ENCODE data around the gene EBF3.

EBF3 gene

DNA sequence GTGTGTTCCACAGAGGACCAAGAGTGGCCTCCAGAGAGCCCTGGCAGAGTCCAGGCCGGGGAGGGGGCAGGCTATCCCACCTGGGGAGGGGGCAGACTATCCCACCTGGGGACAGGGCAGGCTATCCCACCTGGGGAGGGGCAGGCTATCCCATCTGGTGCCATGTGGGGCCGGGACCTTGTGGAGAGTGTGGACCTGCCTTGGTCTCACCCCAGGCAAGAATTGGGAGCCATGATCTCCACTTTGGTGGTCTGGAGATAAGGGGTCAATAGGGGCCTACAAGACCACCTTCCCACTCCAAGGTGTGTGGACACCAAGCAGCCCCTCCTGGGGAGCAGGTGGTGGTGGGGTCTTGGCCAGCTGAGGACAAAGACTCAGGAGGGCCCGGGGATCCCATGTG, 138.2 kb downstream of the EBF3 start:
- no peak for DNase-seq

DNA sequence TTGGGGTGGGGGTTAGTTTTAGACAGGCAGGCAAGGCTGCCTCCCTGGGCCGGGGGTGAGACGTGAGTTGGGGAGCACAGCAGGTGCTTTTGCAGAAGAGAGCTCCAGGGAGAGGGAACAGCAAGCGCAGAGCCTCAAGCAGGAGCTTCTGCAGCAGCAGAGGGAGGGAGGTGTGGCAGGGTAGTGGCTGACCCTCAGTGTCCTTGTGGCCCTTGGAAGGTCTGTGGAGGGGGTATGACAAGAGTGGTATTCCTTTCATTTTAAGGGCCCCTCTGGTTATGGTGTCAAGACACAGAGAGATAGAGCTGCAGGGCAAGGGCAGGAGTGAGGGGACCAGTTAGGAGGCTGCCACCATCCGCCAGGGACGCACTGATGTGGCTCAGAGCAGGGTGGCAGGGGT, 138.9 kb downstream of the EBF3 start:
- no peak for DNase-seq

DNA sequence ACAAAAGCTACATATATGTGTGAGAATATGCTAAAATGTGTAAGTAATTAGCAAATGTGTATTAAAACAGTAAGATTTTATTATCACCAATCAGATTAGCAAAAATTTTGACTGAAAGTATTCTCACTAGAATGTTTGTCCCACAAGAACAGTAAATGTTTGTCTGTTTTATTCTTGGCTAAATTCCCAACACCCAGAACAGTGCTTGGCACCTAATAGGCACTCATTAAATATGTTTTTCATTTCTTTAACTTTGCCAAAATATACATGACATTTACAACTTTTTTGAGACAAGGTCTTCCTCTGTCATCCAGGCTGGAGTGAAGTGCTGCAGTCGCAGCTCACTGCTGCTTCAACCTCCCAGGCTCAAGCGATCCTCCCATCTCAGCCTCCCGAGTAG, 143.6 kb downstream of the EBF3 start:
- DNase-seq: no peak

DNA sequence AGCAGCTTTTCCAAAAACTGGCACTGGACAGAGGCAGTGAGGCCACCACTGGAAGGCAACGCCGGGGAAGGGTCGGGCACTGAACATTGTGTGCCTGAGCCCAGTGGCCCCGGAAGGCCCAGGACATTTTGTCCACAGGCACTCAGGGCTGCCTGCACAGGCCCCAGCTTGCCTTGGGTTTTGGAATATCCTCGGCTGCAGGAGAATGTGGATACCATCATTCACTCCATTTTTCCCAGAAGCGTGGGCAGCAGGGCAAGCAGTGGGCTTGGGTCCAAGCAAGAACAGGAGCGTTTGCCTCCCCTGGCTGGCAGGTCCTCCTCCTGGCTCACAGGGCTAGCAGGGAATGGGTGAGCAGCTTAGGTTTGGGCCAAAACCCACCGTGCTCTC, 147.4 kb downstream of the EBF3 start:
- DNase-seq: no peak

DNA sequence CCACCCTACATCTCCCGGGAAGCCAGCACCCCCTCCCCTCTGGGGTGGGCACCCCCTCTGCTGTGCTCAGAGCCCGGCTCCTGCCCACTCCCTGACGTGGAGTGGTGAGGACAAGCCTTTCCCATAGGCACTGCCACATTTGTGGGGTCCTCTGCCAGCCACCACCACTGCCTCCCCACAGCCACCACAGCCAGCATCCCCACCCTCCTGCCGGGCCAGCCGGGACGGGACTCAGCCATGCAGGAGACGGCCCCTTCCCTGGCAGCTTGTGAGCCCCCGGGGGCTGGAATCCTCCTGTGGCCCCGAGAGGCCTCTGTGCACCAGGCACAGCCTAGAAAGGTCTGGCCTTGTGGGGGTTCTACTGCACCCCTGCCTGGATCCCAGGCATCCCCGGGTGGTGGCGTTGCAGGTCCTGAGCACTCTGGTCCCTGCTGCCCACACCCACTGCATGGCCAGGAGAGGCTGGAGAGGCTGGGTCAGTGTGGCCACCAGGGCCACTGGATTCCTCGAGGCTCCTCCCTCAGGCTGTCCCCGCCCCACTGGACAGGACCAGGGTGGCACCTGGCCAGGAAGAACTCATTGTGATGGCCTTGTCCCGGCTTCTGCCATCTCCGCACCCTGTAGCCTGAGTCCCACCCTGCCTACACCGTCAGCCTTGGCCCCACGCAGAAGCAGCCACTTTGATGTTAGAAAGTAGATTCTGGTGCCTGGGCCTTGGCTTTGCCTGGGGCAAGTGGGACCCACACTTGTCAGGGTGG, 148.0 kb downstream of the EBF3 start:
- DNase-seq: no peak

DNA sequence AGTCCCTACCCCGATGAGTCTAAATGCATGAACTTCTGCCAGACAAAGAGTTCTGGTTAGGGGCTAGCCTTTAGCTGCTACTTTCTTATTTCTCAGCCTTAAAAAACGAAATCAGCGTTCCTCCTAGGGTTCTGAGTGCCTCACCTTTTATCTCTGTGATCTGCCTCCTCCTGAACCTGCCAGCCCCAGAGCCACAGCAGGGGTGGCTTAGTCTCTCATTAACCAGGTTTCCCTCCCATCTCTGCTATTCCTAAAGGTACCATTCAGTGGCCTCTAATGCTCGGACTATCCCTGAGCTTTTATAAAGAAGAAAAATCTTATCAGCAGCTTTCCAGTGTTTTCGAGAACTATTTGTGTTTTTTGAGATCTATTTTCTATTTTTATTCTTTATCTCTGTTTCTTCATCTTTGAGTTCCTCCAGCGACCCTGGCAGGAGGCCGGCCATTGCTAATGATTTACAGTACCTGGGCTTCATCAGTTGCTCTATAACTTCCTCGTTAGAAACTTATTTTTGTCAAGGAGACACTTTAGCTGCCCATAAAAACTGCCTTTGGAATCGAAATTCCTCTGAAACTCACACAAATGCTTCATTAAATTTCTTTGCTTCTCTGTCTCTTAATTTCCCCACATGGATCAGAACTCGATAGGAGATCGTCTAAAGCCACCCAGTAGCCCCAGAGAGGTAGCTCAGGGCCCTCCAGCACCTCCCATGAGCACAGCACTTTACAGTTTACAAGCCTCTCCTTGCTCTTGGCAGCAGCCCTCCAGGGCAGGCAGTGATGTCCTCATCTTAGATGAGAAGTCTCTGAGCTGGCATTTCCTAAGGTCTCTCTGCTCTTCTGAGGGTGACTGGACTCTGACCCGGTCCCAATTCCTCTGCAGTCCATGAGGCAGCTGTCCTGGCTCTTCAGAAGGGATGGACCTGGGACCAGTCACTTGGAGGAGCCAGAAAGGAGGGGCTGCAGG, 149.1 kb downstream of the EBF3 start:
- no peak for DNase-seq

DNA sequence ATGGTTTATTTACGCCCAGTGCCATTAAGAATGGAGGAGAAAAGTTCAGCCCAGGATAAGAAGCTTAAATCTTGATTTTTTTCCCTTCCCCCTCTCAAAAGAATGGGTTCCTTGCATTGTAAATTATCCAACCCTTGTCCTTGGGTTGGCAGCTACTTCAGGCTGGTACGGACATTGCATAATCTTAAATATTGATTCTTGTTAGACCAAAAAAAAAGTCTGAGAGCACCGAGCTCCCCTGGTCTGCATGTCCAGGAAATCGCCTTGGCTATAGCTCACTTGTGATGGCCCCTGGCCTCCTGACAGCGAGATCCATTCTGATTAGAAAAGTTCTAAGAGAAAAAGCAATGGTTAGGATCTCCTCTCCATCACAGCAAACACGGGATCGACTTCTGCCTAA, 151.7 kb downstream of the EBF3 start:
- no peak for DNase-seq

DNA sequence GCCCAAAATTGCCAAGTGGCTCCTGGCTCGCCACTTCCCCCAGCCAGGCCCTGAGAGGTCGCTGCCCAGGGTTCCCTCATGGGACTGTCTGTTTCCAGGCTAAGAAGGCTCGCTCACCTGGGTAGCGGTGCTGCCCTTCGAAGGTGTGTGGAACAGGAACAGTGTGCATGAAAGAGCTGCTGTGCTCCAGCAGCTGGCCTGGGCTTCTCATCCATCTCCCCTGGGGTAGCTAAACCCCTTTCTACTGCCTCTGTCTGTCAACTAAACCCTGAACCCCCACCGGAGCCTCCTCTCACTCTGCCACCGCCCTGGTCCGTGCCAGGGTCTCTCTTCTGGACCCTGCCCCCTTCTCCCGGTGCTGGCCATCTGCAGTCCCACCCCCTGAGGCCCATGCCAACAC, 152.9 kb downstream of the EBF3 start:
- DNase-seq: no peak

DNA sequence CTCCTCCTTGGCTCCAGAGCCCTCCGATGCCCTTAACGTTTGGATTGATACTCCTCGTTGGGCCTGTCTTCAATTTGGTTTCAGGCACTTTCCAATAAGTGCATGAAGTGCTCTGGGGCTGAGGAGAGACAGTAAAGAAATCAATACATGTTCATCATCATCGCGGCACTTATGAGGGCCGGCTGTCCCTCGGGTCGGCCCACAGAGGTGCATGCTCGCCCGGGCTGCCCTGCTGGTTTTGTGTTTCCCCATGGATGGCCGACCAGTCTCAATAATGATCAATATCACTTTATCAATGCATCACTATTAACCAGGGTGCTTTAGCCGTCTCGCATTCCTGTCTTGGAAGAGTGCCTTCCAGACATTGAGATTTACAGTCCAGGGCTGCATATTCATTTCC, 154.2 kb downstream of the EBF3 start:
- no peak for DNase-seq

DNA sequence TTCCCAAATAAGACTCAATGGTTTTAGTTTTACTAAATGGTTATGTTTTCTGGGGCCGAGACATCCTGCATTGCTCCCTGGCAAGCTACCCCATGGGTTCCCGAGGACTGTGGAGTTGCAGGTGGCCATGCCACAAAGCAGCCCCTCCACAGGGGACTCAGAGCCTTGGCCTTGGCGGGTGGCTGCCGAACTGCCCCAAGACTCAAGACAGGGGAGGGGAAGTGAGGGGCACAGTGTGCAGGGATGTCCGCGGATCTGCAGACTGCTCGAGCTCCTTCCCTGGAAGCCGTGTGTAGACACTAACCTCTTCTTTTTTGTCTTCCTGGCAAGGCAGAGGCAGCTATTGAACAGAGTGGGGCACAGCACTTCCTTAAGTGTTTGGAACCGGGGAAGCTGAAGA, 154.6 kb downstream of the EBF3 start:
- no peak for DNase-seq

DNA sequence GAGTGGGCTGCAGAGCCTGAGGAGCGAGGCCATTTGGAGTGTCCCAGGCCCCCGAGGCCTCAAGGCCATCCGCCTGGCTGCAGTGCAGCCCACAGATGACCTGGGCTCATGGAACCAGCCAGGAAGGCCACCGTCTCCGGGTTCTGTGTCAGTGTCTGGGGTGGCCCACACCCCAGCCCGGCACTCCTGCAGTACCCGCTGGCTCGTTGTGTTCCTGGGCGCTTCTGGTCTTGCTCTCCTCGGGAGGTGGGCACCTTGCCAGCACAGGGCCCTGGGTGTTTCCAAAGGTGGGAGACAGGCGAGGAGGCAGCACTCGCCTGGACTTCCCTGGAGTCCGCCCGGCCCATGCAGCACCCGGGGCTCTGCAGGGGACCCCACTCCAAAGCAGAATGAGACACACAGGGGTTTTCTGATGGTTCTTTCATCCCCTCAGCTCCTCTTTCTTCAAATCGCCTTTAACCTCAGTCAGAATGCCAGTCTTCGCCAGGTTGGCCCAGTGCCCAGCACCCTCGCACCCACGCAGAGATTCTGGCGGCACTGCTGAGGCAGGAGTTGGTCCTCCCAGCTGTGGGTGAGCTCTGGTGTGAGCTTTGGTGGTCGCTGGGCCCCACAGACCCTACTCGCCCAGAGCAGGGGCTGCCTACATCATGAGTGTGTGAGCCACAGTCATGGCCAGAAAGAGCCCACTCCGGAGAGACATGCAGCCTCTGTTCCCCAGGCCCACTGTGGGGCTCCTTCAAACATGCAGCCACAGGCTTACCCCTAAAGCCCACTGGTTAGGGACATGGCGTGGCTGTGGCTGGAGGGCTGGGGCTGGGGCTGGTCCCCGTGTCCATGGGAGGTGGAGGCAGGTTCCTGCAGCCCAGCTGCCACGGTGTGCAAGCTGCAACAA, 155.7 kb downstream of the EBF3 start:
- DNase-seq: no peak

DNA sequence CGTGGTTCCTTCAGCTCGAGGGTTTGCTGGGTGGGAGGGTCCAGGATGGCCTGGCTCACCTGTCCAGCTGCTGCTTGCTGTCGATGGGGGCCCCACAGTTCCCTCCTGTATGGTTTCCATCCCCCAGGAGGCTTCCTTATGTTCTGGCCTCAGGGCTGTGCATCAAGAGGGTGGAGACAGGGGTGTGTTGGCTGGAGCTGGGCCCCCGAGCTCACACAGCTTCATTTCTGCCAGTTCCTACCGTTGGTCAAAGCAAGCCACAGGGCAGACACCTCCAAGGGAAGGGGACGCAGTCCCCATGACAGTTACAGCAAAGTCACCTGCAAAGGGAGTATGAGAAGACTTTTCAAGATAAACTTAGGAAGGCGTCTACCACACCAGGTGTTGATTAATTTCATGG, 156.9 kb downstream of the EBF3 start:
- DNase-seq: no peak

DNA sequence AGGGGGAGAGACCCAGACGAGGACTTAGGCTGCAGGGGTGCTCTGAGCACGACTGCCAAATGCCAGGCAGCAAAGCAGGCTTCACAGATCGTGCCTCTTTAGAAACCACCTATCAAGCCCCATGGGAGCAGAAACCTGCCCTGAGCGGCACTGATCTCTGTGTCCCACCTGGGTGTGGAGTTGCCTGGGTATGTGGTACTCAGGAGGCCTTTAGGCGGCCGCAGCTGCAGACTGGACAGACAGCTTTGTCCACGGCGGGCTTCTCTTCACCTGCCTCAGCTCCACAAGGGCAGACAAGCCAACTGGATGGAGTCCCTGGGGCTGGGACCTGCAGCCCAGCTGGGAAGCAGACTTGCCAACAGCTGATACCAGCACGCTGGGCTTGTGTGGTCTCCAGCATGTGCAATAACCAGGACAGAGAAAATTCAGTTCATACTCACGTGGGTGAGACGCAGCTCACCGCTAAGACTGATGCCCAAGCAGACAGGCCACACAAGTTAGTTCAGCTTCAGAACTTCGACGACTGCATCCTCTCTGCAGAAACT, 163.2 kb downstream of the EBF3 start:
- DNase-seq: no peak

DNA sequence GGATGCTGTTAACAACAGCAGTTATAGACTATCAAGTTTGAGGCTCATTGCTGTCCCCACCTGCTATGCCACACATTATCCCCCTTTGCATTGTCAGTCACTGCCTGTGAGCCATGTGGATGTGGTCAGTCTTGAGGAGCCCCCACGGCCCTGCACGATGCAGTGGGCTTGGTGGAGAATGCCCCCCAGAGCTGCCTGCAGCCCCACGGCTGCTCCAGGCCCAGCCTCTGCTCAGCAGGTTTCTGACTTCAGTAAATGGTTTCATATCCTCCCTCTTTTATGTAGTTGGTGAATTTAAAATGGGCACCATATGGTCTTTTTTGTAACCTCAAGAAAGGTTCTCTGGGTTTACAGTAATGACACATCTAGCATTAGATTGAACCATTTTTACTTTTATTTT, 164.1 kb downstream of the EBF3 start:
- DNase-seq: no peak

DNA sequence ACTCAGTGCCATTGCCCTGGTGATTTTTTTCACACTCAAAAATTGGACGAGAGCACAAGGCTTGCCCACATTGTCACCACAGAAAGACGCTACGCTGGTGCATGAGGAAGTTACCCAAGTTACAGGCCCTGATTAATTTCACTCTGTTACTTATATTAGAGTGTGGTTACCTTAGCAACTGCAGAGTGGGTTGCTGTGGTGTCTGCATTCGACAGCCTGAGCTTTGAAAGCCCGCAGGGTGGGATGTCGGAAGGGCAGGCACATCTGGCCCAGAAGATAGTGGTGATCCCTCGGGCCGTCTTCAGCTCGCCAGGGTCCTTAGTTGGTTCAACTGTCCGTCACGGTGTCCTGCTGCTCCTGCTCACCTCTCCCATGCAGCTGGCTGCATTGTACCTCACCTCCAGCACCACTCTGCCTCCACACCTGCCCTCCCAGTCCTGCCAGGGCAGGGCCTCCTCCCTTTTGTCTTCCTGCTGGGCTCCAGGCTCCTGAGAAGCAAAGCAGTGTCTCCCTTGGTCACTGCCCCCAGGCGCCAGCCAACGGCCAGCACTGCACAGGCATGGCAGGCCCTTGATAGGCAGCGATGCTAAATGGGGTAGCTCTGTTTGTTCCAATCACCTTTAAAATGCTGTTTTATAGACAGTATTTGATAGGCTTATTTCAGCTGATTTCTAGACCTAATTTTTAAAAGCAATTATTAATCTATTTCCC, 167.2 kb downstream of the EBF3 start:
- no peak for DNase-seq

DNA sequence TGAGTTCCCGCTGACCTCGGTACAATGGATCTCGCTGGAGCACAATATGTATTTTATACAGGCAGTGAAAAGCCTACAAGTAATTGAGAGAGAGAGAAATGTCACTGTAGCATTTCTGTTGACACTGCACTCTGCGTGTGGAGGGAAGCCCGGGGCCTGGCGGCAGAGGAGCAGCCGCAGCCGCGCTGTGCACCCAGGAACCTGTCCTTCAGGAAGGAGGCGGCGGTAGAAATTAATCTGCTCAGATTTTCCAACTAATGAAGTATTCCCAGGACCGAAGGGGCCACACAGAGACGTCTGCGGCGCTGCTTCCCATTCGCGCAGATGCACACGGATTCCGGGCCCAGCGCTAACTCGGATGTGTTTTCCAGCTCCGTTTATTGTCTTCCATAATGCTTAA, 170.1 kb downstream of the EBF3 start:
- no peak for DNase-seq

DNA sequence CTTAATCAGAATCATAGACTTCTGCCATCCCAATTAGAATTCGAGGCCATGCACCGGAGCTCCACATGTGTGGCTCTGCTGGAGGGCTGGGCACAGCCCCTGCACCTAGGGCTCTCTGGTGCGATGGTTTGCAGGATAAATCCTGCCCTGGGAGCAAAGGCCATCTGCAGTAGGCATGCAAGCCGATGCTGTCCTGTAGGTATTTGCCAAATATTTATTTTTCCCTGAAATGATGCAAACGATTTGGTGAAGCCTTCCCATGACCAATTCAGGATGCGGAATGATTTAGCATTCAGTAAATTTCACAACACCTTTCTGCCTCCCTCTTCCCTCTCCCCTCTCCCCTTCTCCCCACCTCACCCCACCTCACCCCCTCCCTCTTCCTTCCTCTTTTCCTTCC, 170.6 kb downstream of the EBF3 start:
- DNase-seq: no peak

DNA sequence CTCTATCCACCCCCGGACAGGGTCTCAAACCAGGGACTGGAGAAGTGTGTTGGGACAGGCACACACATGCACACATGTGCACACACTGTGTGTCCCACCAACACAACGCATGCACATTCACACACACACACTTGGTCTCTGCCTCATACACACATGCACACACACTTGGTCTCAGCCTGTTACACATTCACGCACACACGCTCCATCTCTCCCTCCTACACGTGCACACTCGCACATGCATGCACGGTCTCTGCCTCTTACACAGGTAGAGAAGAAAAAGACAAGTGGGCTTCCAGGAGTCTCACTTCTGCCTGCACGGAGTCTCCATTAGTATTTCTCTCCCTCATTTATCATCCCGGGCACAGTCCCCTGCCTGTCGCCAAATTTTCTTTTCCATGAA, 171.2 kb downstream of the EBF3 start:
- DNase-seq: no peak

DNA sequence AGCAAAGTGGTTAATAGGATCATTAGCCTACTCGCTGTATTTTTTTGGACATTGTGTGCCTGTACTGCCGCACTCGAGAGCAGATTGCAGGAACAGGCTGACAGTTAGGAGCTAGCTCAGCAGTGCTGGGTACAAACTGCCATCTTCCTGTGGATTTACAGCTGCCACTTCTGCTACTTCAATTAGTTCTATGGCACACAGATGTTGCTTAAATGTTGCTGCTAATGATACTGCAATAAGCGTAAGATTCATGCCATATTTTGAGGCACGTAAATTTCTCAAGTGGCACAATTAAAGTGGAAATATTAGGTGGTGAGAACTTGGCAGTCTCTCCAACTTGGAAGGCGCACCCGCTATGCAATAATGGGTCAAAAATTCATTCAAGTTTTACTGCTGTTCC, 171.9 kb downstream of the EBF3 start:
- DNase-seq: no peak

DNA sequence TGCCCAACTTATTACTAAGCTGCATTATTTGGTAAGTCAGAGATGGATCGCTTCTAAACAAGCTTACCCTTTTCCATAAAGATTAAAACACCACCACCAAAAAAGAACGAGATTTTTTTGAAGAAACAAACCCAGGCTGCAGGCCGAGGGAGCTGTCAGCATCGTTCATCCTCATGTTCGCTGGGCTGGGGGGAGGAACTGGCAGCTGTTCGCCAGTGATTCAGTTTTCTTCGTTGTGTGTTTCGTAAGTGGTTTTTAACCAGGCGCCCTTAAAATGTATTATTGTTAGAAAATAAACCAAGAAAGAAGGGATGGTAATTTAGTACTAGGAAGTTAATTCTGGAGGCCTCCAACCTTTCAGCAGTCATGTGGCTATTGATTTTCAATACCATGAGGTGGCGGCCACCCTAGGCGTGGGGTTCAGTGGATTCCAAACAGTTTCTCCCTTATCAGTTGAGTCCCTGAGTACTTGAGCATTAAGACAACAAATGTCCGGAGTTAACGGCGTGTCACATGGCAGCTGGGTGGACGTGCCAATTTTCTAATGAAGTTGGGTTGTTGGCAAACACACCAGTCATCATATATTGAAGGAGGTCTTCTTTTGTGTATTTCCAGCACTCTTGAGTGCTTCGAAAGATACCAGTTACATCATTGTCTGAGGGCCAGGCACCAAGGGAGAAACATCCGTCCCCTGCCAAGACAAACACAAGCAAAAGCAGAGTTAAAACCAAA, 173.2 kb downstream of the EBF3 start:
- DNase-seq: no peak

DNA sequence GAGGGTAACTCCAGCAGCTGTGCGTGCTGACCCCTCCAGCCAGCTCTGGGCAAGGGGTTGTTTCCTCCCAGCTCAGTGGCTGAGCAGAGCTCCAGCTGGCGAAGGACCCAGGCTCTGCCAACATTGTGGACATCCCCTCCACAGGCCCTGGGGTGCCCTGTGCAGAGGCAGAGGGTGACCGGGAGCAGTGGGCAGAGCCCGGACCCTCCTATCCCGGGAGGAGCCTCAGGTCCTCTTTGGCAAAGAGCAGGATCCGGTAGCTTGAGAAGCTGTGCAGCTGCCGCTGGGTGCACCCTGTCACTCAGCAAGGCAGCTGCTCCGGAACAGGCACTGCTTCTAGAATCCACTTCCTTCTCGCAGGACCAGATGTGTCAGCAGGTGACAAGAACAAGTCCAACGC, 175.9 kb downstream of the EBF3 start:
- DNase-seq: no peak

DNA sequence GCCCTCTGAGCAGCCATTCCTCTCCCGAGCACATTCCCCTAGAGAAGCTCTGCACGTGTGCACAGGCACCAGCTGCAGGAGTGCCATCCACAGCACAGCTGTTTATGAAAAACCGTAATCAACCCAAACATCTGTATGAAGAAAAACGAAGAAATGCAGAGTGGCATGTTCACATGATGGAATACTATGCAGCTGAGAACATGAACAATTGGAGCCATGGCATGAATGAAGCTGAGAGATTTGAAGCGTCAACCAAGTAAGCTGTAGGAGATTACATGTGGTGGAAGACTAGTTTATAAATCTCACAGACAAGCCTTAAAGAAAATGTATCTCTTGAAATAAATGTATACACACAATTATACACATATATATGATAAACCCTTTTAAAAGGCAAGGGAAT, 176.5 kb downstream of the EBF3 start:
- no peak for DNase-seq
